NCI-H2227 (cell line): ENCODE measurements around the gene WNK1.
"Not testable (repeated sequence)": the region's sequence is repeated elsewhere in the genome, so short reads cannot be mapped to it uniquely, and the experiment has no call there.

ENCODE experiments used
- DNase-seq: peaks from one replicate; lab custom pipeline; 2025; ENCODE audit not compliant: unreplicated experiment; lab: John Stamatoyannopoulos, UW

Gene WNK1

DNA sequence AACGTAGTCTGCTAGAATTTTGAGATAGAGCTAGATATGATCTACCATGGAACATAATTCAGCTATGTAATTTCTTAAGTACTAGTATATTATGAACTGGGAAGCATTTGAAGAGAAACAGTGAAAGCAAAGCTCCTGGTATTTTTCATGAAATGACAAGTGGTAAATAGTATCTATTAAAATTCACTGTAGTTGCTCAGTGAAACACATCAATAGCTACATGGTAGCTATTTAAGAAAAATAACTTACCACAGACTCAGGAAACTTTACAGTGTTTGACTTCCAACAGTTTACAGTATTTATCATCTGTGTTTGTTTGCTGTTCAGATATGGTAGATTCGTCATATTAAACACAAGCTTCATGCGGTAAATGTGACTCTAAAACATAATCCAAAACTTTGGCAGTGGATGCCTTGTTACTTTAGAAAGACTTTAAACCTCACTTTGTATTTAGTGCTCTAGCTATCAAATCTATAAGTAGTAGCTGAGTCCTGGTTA, 25.2 kb downstream of the WNK1 start:
- DNase-seq, result no peak

DNA sequence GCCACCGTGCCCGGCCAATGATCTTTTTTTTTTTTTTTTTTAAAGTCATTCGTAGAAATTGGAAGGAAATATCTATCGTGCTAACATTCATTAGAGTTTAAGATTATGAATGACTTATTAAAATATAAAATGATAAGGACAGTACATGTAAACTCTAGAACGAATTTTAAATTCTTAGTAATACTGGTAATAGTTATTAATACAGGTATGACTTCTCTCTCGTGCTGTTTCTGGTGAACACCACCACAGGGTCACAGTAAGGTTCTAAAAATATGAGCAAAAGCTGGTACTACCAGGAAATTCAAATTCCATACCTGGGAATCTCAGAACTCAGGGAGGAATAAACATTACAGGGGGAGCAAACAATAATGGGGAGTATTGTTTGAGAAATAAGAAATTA, 26.2 kb downstream of the WNK1 start:
- DNase-seq, result no peak

DNA sequence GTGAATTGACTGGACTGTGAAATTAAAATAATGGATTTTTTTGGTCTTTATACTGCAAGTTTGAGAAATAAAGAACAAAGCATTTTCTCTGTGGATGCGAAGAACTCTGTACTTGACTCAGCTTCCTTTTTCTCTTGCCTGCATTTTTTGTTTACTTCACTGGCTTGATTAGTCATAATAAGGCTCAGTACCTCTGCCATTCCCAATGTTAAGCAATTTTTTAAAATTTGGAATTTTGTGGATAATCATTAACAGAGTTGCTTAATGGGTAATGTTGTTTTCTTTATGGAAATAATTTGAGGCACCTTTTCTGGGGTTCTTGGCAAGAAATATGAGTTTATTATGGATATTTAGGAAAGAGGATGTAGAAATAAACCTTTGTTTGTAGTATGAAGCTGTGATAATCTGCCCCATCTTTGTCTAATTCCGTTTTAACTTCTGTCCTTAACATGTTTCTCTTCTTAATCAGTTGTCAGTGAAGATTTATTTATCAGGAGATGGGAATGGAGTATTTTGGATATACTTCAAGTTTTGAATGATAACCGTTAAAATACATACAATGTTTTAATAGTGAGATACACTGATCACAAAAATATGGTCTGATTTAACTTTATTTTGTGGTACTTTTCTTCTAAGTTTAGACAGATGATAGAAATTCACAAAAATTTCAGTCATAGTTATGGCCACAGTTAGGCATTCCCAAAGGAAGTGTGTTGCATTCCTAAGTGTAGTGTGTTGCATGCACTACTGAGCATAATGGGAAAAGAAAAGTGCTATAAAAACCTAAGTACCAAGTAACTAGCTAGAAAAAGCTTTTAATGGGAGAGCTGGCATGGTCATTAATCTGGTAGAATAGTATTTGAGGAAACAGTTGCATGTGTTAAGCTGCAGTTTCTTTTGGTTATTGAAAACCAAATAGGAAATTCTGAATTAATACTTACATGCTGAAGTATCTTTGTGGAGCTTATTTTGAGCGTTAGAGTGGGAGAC, 27.7 kb downstream of the WNK1 start:
- DNase-seq, result no peak

DNA sequence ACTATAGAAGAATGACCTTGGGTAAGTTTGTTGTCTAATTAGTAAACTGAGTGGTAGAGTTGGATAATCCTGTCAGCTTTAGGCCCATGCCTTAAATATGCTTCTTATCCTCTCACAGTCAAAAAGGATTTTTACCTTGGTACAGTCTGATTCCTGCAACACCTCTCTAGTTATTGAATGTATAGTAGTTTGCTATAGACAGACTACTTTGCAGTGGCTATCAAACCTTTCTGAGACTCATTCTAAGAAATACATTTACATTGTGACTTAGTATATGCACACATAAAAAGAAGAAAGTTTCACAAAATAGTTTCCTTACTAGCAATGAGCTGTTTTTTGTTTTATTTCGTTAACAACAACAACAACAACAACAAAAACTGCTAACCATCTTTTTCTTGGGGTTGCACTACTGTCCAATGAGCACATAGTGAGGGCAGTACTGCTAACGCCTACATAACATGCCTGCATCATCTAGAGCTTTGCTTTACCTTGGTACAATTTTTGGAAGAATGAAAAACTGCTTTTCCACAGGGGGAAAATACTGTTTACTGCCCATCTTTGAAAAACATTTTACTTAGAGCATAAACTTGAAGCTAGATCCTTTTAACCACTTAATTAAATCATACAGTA, 28.5 kb downstream of the WNK1 start:
- no peak for DNase-seq

DNA sequence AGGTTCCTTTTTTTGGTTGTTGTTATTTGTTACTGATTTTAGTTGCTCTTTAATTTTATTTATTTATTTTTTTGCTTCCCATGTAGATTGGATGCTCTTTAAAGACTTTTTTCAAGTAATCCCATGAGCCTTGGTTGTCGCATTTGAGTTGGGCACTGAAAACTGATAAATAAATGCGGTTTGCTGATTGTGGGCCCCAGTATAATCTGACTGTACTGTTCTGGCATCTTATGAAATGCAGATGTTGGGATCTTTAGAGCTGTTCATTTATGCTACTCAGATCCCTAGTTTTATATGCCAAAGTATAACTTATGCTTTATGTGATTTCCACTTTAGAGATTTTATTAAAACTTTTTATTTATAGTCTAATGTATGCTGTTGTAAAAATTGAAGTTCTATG, 33.3 kb downstream of the WNK1 start:
- DNase-seq, result no peak

DNA sequence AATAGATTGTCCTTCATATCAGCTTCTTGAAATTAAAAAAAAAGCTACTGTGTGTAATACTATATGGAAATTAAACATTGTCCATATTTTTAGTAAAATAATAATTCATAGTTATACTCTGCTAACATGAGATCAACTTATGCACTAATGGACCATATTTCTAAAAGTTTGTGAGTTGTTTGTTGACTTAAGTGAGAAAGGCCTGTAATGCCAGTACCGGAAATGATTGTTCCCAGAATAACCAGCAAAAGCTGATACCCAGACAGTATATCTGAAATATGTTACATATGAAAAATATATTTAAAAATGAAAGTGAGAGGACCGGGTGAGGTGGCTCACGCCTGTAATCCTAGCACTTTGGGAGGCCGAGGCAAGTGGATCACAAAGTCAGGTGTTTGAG, 35.9 kb downstream of the WNK1 start:
- no peak for DNase-seq

DNA sequence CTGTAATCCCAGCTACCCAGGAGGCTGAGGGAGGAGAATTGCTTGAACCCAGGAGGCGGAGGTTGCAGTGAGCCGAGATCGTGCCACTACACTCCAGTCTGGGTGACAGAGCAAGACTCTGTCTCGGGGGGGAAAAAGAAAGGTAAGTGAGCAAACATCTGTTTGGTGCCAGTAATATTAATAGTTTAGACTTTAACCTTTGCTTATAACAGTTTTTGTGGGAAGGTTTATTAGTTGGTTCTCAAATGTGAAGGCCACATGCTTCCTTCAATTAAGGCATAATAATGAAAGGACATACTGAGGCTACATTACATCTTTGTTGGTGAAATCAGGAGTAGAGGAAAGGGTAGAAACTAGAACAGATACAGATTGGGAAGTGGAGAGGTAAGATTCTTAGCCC, 36.4 kb downstream of the WNK1 start:
- not testable (repeated sequence) for DNase-seq

DNA sequence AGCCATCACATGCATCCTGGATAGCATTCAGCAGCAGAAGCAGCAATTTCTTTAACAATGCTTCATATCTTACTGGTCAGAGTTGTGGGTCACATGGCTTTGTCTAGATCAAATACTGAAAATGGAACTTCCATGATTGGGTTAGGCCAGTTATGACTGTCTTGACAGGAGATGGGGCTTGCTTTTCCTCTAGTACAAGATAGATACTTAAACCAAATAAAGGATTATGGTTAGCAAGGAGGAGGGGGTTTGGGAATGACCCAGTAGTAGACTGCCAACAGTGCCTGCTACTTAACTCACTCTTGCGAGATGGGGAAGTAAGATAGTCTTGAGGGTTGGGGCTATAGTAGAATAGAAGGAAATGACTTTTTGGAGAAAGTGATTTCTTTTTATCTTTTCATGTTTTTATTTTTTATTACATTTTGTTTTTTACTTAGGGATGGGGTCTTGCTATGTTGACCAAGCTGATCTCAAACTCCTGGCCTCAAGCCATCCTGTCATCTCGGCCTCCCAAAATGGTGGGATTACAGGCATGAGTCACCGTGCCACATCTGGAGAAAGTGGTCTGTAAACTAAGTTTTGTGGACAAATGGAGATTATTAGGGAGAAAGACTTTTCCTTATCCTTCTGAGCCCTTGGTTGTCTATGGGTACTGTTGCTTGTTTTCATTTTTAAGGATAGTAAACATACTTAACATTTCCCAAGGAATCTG, 37.6 kb downstream of the WNK1 start:
- no peak for DNase-seq

DNA sequence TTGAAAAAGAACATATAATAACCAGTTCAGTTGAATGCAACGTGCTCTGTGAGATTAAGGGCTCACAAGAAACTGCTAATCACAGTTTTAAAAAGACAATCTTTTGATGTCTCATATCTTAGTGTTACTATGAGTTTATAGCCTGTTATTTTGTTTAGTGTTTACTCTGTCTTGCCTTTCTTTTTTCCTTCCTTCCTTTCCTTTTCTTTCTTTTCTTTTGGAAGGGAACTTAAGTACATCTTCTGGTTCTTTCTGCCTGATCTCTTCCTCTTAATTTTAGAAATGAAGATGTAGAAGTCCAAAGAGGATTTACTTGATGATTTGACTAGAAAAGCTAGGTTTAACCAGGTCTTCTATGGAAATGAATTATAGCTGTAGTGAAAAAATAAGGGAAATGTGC, 38.2 kb downstream of the WNK1 start:
- DNase-seq, result no peak

DNA sequence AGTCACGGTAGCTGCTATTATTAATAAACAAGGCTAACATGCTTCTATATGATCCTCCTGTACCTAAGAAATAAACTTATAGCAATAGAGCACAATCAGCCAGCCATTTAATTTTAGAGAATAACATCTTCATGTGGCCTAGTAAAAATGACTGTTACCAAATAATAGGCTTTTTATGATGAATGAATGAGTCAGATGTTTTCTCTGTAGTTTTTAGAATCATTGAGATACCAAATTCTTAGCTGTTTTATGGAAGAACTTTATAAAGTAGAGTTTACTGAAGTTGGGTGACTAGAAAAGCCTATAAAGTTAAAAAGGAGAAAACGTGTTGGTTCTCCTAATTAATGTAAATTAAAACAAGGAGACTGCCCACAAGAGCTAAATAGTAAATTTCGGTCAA, 40.7 kb downstream of the WNK1 start:
- DNase-seq, result no peak

DNA sequence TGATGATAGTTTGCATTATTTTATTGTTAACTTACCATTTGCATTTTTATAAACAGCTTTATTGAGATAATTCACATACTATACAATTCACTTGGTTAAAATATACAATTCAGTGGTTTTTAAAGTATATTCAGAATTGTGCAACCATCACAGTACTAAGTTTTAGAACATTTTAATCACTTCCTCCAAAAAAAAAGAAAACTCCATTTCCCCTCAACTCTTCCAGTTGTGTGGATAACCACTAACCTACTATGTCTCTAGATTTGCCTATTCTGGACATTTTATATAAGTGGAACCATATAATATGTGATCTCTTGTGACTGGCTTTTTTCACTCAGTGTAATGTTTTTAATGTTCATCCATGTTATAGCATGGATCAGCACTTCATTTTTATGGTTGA, 41.3 kb downstream of the WNK1 start:
- DNase-seq, result no peak

DNA sequence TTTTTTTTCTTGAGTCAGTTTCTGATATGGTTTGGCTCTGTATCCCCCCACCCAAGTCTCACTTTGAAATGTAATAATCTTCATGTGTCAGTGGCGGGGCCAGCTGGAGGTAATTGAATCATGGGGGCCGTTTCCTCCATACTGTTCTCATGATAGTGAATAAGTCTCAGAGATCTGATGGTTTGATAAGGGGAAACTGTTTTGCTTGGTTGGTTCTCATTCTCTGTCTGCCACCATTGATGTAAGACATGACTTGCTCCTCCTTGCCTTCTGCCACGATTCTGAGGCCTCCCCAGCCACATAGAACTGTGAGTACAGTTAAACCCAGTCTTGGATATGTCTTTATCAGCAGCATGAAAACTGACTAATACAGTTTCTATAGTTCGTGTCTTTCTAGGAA, 42.9 kb downstream of the WNK1 start:
- no peak for DNase-seq

DNA sequence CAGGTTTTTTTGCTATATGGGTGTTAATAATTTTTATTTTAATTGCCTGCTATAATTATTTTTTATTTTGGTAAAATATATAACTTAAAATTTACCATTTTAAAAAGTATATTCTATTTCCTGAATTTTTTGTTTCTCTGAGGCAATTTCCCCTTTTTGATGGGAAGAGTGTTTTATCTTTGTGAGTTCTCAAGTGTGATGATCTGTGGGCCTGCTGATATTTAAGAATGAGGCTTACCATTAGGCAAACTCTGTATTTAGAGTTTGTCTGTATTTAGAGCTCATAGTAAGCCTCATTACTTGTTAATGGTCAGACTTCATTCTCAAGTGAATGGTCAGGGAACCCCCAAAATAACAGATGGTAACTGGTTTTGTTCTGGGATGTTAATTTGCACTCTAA, 48.0 kb downstream of the WNK1 start:
- no peak for DNase-seq

DNA sequence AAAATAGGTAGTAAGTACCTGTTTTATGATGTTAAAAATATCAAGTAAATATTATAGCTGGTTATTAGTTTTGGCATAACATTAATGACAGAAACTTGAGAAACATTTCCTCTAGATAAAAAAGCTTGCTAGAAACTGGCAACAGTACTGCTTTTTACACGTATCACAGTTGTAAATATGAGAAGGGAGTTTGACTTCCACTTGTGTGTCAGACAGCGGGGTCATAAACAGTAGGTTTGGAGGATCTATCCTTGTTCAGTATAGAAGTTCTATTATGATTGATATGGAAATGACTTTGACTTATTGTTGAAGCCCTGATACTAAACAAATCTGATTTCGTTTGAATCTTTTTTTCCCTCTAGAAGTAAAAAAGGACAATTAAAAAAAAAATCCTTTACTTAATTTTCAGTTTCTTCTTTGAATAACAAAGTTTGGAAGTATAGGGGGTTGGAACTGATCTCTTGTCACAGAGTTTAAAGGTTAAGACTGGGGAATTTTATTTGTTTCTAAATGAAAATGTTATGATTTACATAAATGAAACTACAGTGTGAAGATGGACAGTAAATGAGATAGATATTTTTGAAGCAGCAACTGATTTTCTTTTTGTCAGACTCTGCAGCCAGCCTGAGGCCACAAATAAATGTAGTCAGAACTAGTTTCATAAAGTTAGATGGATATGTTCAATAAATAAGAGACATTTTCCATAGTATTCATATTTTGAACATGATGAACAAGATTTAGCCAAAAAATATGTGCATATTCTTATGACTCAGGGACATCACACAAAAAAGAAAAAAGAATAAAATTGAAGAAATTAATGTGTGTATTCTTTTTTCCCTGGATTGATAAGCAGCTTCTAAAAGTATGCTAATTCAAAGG, 50.1 kb downstream of the WNK1 start:
- no peak for DNase-seq

DNA sequence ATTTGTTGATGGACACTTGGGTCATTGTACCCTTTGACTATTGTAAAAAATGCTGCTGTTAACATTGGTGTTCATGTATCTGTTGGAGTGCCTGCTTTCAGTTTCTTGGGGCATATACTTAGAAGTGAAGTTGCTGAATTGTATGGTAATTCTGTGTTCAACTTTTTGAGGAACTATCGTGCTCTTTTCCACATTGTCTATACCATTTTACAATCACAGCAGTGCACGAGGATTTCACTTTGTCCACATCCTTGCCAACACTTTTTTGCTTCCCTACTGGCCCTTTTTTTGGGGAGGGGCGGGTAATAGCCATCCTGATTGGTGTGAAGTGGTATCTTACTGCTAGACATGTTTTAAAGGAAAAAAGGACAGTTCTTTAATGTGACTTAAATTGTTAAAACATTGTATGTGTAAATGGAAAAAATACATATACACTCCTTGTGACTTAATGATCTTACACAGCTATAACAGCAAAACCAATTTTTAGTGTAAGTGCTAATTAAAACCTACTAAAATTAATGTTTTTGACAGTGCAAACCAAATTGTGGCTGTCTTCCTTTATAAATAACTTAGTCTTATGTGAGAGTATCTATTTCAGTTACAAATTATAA, 52.7 kb downstream of the WNK1 start:
- no peak for DNase-seq

DNA sequence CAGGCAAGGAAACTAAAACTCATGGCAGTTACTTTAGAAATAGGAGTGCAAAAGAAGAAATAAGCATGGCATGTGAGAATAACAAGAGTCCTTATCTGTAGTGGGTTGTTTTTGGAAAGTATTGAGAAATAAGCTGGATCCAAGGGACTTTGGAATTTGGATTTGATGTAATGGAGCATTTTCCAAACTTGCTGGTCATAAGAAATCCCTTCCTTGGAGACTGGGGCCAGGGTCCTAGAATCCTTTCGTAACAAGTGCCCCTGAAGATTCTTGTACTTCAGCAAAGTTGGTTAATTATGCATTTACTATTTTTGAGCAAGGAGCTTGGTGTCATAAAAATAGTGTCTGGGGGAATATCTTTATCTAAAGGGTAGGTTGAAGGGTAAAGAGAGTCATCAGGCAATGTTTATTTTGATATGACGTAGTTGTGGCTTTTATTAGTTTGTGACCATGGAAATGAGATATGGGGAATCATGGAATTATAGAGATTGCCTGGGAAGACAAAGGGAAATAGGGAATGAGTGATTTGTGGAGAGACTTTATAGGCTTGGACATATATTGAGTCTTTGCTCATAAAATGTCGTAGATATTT, 53.9 kb downstream of the WNK1 start:
- no peak for DNase-seq

DNA sequence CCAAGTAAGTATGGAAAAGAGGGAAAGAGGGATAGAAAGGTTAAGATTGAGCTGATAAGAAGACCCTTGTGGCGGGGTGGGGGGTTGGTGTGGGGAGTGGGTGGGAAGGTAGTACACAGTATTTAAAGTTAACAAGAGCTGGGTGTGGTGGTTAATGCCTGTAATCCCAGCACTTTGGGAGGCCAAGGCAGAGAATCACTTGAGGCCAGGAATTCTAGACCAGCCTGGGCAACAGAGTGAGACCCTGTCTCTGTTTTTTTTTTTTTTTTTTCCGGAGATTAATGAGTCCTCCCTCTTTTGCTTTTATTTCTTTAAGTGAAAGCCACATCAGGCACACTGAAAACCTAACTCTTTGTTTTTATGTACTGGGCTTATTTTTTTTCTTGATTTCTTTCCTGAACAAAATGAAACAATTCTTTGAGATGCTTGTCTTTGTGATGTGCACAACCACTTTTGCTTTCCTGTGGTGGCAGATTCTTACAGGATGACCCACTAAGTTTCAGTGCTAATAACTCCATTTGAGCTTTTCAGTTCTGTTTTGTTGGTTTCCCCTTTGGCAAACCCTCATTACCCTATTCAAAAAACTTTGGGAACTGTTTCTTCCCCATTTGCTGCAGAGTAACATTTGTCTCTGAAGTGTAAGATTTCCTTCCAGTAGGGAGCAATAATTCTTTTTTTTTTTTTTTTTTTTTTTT, 54.8 kb downstream of the WNK1 start:
- DNase-seq, result no peak

DNA sequence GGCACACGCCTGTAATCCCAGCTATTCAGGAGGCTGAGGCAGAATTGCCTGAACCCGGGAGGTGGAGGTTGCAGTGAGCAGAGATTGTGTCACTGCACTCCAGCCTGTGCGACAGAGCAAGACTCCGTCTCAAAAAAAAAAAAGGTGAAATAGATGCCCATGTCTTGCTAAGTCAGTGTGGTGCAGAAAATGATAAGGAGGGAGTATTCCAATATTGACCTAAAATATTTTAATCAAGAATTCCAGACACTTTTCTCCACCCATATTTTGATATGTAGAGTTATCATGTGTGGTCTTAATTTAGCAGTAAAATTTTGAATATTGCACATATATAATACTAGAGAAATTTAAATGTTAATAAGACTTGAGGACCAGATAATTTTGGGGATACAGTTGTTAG, 57.7 kb downstream of the WNK1 start:
- DNase-seq, result no peak

DNA sequence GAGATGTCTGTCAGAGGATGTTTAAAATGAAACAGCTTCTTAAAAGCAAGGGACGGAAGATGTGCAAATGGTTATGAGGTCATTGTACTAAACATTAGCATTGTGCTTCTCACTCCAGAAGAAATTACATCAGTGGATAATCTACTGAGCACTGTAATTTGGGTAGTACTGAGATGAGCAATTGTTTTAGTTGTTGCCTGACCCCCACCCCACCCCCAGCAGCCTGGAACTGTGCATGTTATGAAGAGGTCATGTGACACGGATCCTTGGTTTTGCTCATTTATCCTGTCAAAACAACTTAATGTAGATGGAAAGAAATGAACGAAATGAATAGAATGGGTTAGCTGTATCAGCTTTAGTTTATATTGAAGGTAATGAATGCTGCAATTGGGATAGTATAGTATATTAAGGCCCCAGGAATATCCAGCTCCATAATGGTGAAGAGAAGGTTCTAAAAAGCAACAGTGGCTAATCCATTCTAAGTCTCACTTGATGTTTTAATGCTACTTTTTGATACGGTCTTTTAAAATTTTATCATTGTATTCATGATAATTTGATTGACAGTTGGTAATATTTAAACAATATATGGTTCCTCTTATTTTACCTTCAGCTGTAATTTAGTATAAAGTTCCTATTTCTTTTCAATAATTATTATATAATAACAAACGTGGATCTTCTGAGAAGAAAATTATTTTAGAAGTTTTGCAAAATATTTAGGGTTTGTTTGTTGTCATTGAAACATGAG, 58.5 kb downstream of the WNK1 start:
- no peak for DNase-seq
